HEK293T (cell line): Measurements from ENCODE around the gene RNF113B.

Experiments used
- ARNT ChIP-seq: fragments of 450-650 bp; IDR thresholded peaks from 2 replicates; pipeline ENCODE4 v1.6.1; 2017; ENCODE audit warnings: mild to moderate bottlenecking
- BHLHE40 ChIP-seq: fragments of 450-650 bp; IDR thresholded peaks from 2 replicates; pipeline ENCODE4 v1.6.1; 2016; ENCODE audit warnings: mild to moderate bottlenecking, moderate library complexity, borderline replicate concordance
- CTBP1 ChIP-seq: fragments of 450-650 bp; IDR thresholded peaks from 2 replicates; pipeline ENCODE4 v1.6.1; 2016; ENCODE audit warnings: borderline replicate concordance
- FOXA1 ChIP-seq: fragments of 450-650 bp; IDR thresholded peaks from 2 replicates; pipeline ENCODE4 v1.6.1; 2016; ENCODE audit warnings: mild to moderate bottlenecking
- FOXK2 ChIP-seq: fragments of 450-650 bp; IDR thresholded peaks from 2 replicates; pipeline ENCODE4 v1.6.1; 2016; ENCODE audit warnings: mild to moderate bottlenecking
- FOXM1 ChIP-seq: fragments of 450-650 bp; IDR thresholded peaks from 2 replicates; pipeline ENCODE4 v1.6.1; 2017; ENCODE audit warnings: mild to moderate bottlenecking, borderline replicate concordance
- HDGF ChIP-seq: fragments of 450-650 bp; IDR thresholded peaks from 2 replicates; pipeline ENCODE4 v1.6.1; 2017; ENCODE audit warnings: antibody characterized with exemption, borderline replicate concordance
- LEF1 ChIP-seq: fragments of 450-650 bp; IDR thresholded peaks from 2 replicates; pipeline ENCODE4 v1.6.1; 2017; ENCODE audit warnings: mild to moderate bottlenecking, borderline replicate concordance
- NFRKB ChIP-seq: fragments of 450-650 bp; IDR thresholded peaks from 2 replicates; pipeline ENCODE4 v1.6.1; 2016; ENCODE audit warnings: mild to moderate bottlenecking, moderate library complexity
- SUZ12 ChIP-seq: fragments of 450-650 bp; IDR thresholded peaks from 2 replicates; pipeline ENCODE4 v1.6.1; 2016; ENCODE audit warnings: mild to moderate bottlenecking
- TARDBP ChIP-seq: fragments of 450-650 bp; IDR thresholded peaks from 2 replicates; pipeline ENCODE4 v1.6.1; 2016
- ZNF384 ChIP-seq: fragments of 450-650 bp; IDR thresholded peaks from 2 replicates; pipeline ENCODE4 v1.6.1; 2016
- TF ChIP-seq, protein P1 (sequence below): fragments of 450-650 bp; IDR thresholded peaks from 2 replicates; pipeline ENCODE4 v1.6.1; 2016

DNA sequence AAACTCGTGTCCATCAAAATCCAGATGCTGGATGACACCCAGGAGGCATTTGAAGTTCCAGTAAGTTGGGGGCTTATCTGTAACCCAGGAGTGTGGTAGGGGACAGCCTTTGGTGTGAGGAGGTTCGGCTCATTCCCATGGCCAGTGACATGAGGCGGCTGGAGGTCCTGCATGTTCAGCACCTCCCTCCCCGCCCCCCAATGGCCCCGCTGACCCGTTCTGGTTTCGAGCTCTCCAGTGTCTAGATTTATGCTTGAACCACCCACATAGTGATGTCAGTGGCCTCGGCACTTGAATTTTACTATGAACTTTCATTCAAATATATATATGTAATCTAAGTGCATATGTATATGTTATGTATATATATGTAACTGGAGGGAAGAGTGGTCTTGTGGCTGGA is 36.3 kb upstream of the RNF113B start:
- TF ChIP-seq SUZ12 (no peak), FOXM1 (no peak), FOXA1 (no peak), LEF1 (no peak), BHLHE40 (no peak), ZNF384 (no peak), CTBP1 (no peak), FOXK2 (no peak), HDGF (no peak), ARNT (no peak), TARDBP (no peak), NFRKB (no peak)
- TF ChIP-seq, protein P1, sequence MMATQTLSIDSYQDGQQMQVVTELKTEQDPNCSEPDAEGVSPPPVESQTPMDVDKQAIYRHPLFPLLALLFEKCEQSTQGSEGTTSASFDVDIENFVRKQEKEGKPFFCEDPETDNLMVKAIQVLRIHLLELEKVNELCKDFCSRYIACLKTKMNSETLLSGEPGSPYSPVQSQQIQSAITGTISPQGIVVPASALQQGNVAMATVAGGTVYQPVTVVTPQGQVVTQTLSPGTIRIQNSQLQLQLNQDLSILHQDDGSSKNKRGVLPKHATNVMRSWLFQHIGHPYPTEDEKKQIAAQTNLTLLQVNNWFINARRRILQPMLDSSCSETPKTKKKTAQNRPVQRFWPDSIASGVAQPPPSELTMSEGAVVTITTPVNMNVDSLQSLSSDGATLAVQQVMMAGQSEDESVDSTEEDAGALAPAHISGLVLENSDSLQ, result no peak
